ENCODE measurements around the gene TMEM63A.

TMEM63A gene

DNA sequence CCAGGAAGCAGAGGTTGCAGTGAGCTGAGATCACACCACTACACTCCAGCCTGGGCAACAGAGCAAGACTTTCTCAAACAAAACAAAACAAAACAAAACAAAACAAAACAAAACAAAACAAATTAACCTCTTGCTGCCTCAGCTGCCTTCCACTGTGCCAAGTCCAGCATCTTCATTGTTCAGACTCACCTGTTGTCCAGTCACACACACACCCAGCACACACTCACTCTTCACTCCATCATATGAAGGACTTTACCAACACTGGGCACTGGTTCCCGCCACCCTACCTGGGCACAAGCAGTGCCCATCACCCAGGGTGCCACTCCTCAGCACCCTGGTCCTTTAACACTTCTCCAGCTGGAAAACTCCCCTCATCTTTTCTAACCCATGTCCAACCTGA, 27.3 kb upstream of the TMEM63A start:
- TF ChIP-seq, protein P1, sequence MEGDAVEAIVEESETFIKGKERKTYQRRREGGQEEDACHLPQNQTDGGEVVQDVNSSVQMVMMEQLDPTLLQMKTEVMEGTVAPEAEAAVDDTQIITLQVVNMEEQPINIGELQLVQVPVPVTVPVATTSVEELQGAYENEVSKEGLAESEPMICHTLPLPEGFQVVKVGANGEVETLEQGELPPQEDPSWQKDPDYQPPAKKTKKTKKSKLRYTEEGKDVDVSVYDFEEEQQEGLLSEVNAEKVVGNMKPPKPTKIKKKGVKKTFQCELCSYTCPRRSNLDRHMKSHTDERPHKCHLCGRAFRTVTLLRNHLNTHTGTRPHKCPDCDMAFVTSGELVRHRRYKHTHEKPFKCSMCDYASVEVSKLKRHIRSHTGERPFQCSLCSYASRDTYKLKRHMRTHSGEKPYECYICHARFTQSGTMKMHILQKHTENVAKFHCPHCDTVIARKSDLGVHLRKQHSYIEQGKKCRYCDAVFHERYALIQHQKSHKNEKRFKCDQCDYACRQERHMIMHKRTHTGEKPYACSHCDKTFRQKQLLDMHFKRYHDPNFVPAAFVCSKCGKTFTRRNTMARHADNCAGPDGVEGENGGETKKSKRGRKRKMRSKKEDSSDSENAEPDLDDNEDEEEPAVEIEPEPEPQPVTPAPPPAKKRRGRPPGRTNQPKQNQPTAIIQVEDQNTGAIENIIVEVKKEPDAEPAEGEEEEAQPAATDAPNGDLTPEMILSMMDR (IDR thresholded peaks at IDR 0.05; ENCODE audit: borderline replicate concordance, extremely low read depth, low read length, poor library complexity, severe bottlenecking), result no peak
- TF ChIP-seq EZH2 (IDR thresholded peaks at IDR 0.05; ENCODE audit: borderline replicate concordance, low read depth, low read length, severe bottlenecking), result no peak

GRCh38 chr1:225908773-225909172, 26.6 kb upstream of the TMEM63A start:
- Histone ChIP-seq H4K20me1 (ENCODE audit: insufficient read depth, low read length) (no peaks in the 10 kb centered on the region), H3K9ac (ENCODE audit: low read depth, low read length) (no peak overlapping the region), H3K4me1 (ENCODE audit: insufficient read depth, low read length) (no peaks in the 10 kb centered on the region), H3K79me2 (ENCODE audit: insufficient read depth, low read length) (no peaks in the 10 kb centered on the region), H3K4me2 (ENCODE audit: insufficient read depth, low read length) (no peak overlapping the region), H2AFZ (ENCODE audit: low read depth, low read length) (no peak overlapping the region), H3K4me3 (ENCODE audit: low read depth in 1 of 2, low read length in 2 of 2) (no peak overlapping the region), H3K36me3 (ENCODE audit: insufficient read depth, low read length) (no peaks in the 10 kb centered on the region), H3K27ac (ENCODE audit: low read length) (no peak overlapping the region), H3K9me3 (ENCODE audit: insufficient read depth, low read length, severe bottlenecking) (no peaks in the 10 kb centered on the region), H3K27me3 (ENCODE audit: insufficient read depth, low read length, poor library complexity) (no peaks in the 10 kb centered on the region)
- TF ChIP-seq, protein P1 (IDR thresholded peaks at IDR 0.05; ENCODE audit: borderline replicate concordance, extremely low read depth, low read length, poor library complexity, severe bottlenecking), result no peak
- TF ChIP-seq EZH2 (IDR thresholded peaks at IDR 0.05; ENCODE audit: borderline replicate concordance, low read depth, low read length, severe bottlenecking), result no peak
- ATAC-seq (ENCODE audit: insufficient read depth, low read depth) (no peak), DNase-seq (no peak)

More for the DNA sequence above, 27.3 kb upstream of the TMEM63A start:
- ATAC-seq (ENCODE audit: insufficient read depth, low read depth), result no peak
- H4K20me1 ChIP-seq (ENCODE audit: insufficient read depth, low read length), result no peaks in the 10 kb centered on the region
- no peak overlapping the region for H3K4me3 ChIP-seq (ENCODE audit: low read depth in 1 of 2, low read length in 2 of 2)
- H3K79me2 ChIP-seq (ENCODE audit: insufficient read depth, low read length), result no peaks in the 10 kb centered on the region
- no peak overlapping the region for H3K9ac ChIP-seq (ENCODE audit: low read depth, low read length)
- no peaks in the 10 kb centered on the region for H3K27me3 ChIP-seq (ENCODE audit: insufficient read depth, low read length, poor library complexity)
- H3K4me2 ChIP-seq (ENCODE audit: insufficient read depth, low read length), result no peak overlapping the region
- H3K27ac ChIP-seq (ENCODE audit: low read length), result no peak overlapping the region
- H3K4me1 ChIP-seq (ENCODE audit: insufficient read depth, low read length), result no peaks in the 10 kb centered on the region
- no peaks in the 10 kb centered on the region for H3K9me3 ChIP-seq (ENCODE audit: insufficient read depth, low read length, severe bottlenecking)
- no peaks in the 10 kb centered on the region for H3K36me3 ChIP-seq (ENCODE audit: insufficient read depth, low read length)
- no peak for DNase-seq
- no peak overlapping the region for H2AFZ ChIP-seq (ENCODE audit: low read depth, low read length)

DNA sequence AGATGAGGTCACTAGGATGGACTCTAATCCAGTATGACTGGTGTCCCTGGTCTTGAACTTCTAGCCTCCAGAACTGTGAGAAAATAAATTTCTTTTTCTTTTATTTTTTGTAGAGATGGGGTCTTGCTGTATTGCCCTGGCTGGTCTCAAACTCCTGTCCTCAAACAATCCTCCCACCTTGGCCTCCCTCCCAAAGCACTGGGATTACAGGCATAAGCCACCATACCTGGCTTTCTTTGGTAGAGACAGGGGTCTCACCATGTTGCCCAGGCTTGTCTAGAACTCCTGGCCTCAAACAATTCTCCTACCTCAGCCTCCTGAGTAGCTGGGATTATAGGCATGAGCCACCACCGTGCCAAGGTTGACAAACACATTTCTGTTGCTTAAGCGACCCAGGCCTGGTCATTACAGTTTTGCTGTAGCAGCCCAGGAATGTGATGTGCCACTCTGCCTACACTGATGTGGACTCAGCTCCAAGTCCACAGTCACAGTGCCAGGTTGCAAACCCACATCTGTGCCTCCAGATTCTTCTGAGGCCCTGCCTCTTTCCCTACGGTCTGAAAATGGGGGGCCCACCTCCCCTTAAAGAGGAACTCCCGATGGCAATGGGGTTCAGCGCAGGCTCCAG, 25.9 kb upstream of the TMEM63A start:
- no peaks in the 10 kb centered on the region for H3K36me3 ChIP-seq (ENCODE audit: insufficient read depth, low read length)
- H4K20me1 ChIP-seq (ENCODE audit: insufficient read depth, low read length), result no peaks in the 10 kb centered on the region
- no peak for ATAC-seq (ENCODE audit: insufficient read depth, low read depth)
- no peaks in the 10 kb centered on the region for H3K9me3 ChIP-seq (ENCODE audit: insufficient read depth, low read length, severe bottlenecking)
- TF ChIP-seq, protein P1 (IDR thresholded peaks at IDR 0.05; ENCODE audit: borderline replicate concordance, extremely low read depth, low read length, poor library complexity, severe bottlenecking), result no peak
- no peak for TF ChIP-seq EZH2 (IDR thresholded peaks at IDR 0.05; ENCODE audit: borderline replicate concordance, low read depth, low read length, severe bottlenecking)
- no peak overlapping the region for H2AFZ ChIP-seq (ENCODE audit: low read depth, low read length)
- H3K79me2 ChIP-seq (ENCODE audit: insufficient read depth, low read length), result no peaks in the 10 kb centered on the region
- H3K4me2 ChIP-seq (ENCODE audit: insufficient read depth, low read length), result no peak overlapping the region
- no peak overlapping the region for H3K9ac ChIP-seq (ENCODE audit: low read depth, low read length)
- no peak for DNase-seq
- no peaks in the 10 kb centered on the region for H3K4me1 ChIP-seq (ENCODE audit: insufficient read depth, low read length)
- no peak overlapping the region for H3K4me3 ChIP-seq (ENCODE audit: low read depth in 1 of 2, low read length in 2 of 2)
- no peak overlapping the region for H3K27ac ChIP-seq (ENCODE audit: low read length)
- no peaks in the 10 kb centered on the region for H3K27me3 ChIP-seq (ENCODE audit: insufficient read depth, low read length, poor library complexity)

Data from DND-41 (cell line).